H1 (cell line): ENCODE measurements around the gene MPPED1. TPM values are rescaled to one million over a fixed set of nuclear protein-coding genes. Genes with fewer than 3 reads are reported as not detected.

Experiments used
- polyA plus RNA-seq, 7 experiments: library from polyadenylated mRNA; depleted of rRNA in 3 of 7; stranded (reverse) in 5 of 7; unstranded in 2 of 7; fragments of >200 nt in 5 of 7; fragments of 200-250 nt in 2 of 7; gene quantifications; 1 replicate in 5 of 7; 2 replicates in 1 of 7; 4 replicates in 1 of 7; pipeline versions ENCODE4 v1.2.1 to v1.2.3, GENCODE V29; 2011 to 2013; ENCODE audit warnings: missing spikeins in 2 of 7, mixed read lengths in 2 of 7
- total RNA-seq: library from RNA; stranded (reverse); fragmentation: NEBNext Ultra II Directional; extraction: Animal tissue kit (Norgen Biotek cat#: 25700); gene quantifications from 2 replicates; pipeline ENCODE4 v1.2.1, GENCODE V29; 2021
- TF ChIP-seq, protein P1 (sequence below): IDR thresholded peaks from 2 replicates; pipeline ENCODE4 v1.6.1; 2011; ENCODE audit warnings: low read length, improper control_type of control experiment

Gene MPPED1
- total and polyA plus RNA-seq, 2 of the 8 experiments (the other 6 are each of a cell fraction or from before 2014, with no cell fraction given) = 0.29 to 0.37 TPM

- TF ChIP-seq, protein P1, sequence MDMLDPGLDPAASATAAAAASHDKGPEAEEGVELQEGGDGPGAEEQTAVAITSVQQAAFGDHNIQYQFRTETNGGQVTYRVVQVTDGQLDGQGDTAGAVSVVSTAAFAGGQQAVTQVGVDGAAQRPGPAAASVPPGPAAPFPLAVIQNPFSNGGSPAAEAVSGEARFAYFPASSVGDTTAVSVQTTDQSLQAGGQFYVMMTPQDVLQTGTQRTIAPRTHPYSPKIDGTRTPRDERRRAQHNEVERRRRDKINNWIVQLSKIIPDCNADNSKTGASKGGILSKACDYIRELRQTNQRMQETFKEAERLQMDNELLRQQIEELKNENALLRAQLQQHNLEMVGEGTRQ = no peak
Measured at GRCh38 chr22:43470941-43471585, 59.2 kb downstream of the MPPED1 start (continued).
